ENCODE results near the gene VPS13D. TPM values are rescaled to one million over a fixed set of nuclear protein-coding genes. Genes with fewer than 3 reads are reported as not detected.

Gene VPS13D
- total and polyA plus RNA-seq, 2 donors (not counting 3 experiments of a cell fraction or from before 2014, with no cell fraction given), result 13.6 to 48.5 TPM

DNA sequence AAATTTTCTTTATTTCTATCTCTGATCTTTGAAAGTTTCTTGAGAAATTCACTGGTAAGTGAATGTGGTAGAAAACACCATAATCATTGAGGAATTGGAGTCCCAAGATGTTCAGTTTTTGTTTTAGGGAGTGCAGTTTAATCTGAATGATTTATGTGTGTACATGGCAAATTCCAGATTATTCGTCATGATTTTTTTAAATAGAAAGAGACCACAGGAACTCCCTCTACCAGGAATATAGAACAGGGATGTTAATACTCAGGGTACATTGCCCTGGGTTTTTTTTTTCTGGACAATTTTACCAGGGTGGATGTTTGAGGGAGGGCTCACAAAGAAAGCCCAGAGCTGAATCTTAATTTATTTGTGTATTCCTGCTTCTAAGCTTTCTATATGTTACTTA, 109.0 kb downstream of the VPS13D start:
- FAIRE-seq (no peak), DNase-seq (ENCODE audit: low read depth, low spot score) (no peak)
- H3K79me2 ChIP-seq (ENCODE audit: control insufficient read depth, insufficient read depth, low read length), result no peaks in the 10 kb centered on the region
- intact Hi-C loops (cut with micrococcal nuclease) (no loop called here), dilution Hi-C loops (cut with MboI; ENCODE audit: extremely low pct_ligation_motif_present, low sequenced_read_pairs) (no loop called here)
- H3K9ac ChIP-seq (replicated peaks; ENCODE audit: extremely low read depth, insufficient read depth, low read length), result no peak overlapping the region
- H3K4me3 ChIP-seq (replicated peaks in 1 of 3; ENCODE audit: insufficient read depth in 1 of 3, low read depth in 1 of 3, low read length in 3 of 3), result no peak overlapping the region
- no peak overlapping the region for H2AFZ ChIP-seq (ENCODE audit: low read depth, low read length)
- H3K9me3 ChIP-seq (replicated peaks; ENCODE audit: control insufficient read depth, insufficient read depth, low read length), result no peaks in the 10 kb centered on the region
- H3K36me3 ChIP-seq (ENCODE audit: control insufficient read depth in 2 of 2, extremely low read depth in 1 of 2, insufficient read depth in 2 of 2, low read length in 2 of 2), result peaks cover 5 to 7% of the 10 kb centered on the region in 2 experiments
- H3K27me3 ChIP-seq (ENCODE audit: control insufficient read depth in 2 of 2, insufficient read depth in 2 of 2, low read length in 2 of 2), result no peaks in the 10 kb centered on the region
- POLR2A ChIA-PET, result no interaction called here
- no peaks in the 10 kb centered on the region for H4K20me1 ChIP-seq (replicated peaks; ENCODE audit: control insufficient read depth, extremely low read depth, insufficient read depth, low read length)
- BruUV-seq (replicated peaks), result no TSS peak
- H3K4me1 ChIP-seq (ENCODE audit: control insufficient read depth, extremely low read depth, insufficient read depth, low read length), result no peaks in the 10 kb centered on the region
- no peak overlapping the region for H3K4me2 ChIP-seq (ENCODE audit: insufficient read depth, low read length)
- H3K9me1 ChIP-seq (replicated peaks; ENCODE audit: control insufficient read depth, extremely low read depth, insufficient read depth, low read length), result no peaks in the 10 kb centered on the region
- H3K27ac ChIP-seq (ENCODE audit: insufficient read depth, low read depth, low read length), result no peak overlapping the region
- TF ChIP-seq JUN (IDR thresholded peaks at IDR 0.05; ENCODE audit: borderline replicate concordance, insufficient read depth, insufficient read length, low read depth) (no peak), EZH2 (IDR thresholded peaks at IDR 0.05; ENCODE audit: borderline replicate concordance, low read depth, low read length, severe bottlenecking) (no peak), MAX (IDR thresholded peaks at IDR 0.05; ENCODE audit: insufficient read depth, insufficient read length) (no peak), POLR2A (IDR thresholded peaks at IDR 0.05; ENCODE audit: low read depth, low read length) (no peak), MYC (IDR thresholded peaks at IDR 0.05; ENCODE audit: low read depth, low read length) (no peak), GATA2 (IDR thresholded peaks at IDR 0.05; ENCODE audit: insufficient read depth, insufficient read length, low read depth, low read length) (no peak), CTCF (IDR thresholded peaks at IDR 0.05; ENCODE audit: extremely low read depth in 1 of 2, insufficient read depth in 1 of 2, low read depth in 1 of 2, low read length in 2 of 2) (no peak), FOS (IDR thresholded peaks at IDR 0.05; ENCODE audit: borderline replicate concordance, insufficient read depth, low read length) (no peak), POLR2AphosphoS5 (IDR thresholded peaks at IDR 0.05; ENCODE audit: insufficient read depth, low read depth, low read length) (no peak)
- CTCF ChIA-PET, result interaction anchor here (0.6 to 1.9 kb wide), 6 partner anchors 15 to 280 kb away, joined by 3 to 13 read pairs (median 3); partner anchors contain the start of gene DHRS3

All from endothelial cell of umbilical vein (primary cell).